SK-N-SH (cell line): ENCODE measurements around the gene NOS2. TPM values are rescaled to one million over a fixed set of nuclear protein-coding genes. Genes with fewer than 3 reads are reported as not detected.
"Not testable (repeated sequence)": the region's sequence is repeated elsewhere in the genome, so short reads cannot be mapped to it uniquely, and the experiment has no call there.

Experiments used
- CTCF ChIA-PET: fragments of 300-600, 350-600 bp; formaldehyde crosslinking; extraction: SDS; loops from one replicate; lab custom pipeline; 2021; lab: Yijun Ruan, JAX
- POLR2A ChIA-PET: fragments of 350-600 bp; sonication (Branson Sonifier 250); formaldehyde crosslinking; extraction: SDS; loops from one replicate; lab custom pipeline; 2020; ENCODE audit warnings: antibody characterized with exemption, inconsistent platforms; lab: Yijun Ruan, JAX
- DNase-seq: peaks from one replicate; pipeline ENCODE4 v3.0.0; 2012
- H2AFZ ChIP-seq: fragments of 200-600 bp; sonication (generic); 2 replicates; pipeline ENCODE4 v1.8.1; 2016; ENCODE audit warnings: antibody characterized with exemption, mild to moderate bottlenecking, low read depth
- H3F3A ChIP-seq: fragments of 200-600 bp; sonication (generic); replicated peaks from 2 replicates; pipeline ENCODE3; 2016; ENCODE audit warnings: antibody characterized with exemption, mild to moderate bottlenecking; ENCODE audit not compliant: insufficient read depth
- H3K27ac ChIP-seq, 2 experiments: fragments of 200-500 bp in 1 of 2; fragments of 200-600 bp in 1 of 2; sonication (Bioruptor generic) in 1 of 2; sonication (generic), shearing (Covaris generic) in 1 of 2; 2 replicates each; pipeline versions ENCODE4 v1.5.1 to v1.6.1; 2014 to 2016; ENCODE audit warnings: low read depth in 2 of 2, inconsistent platforms in 1 of 2, low read length in 1 of 2, mild to moderate bottlenecking in 1 of 2, mixed read lengths in 1 of 2
- H3K27me3 ChIP-seq: fragments of 200-600 bp; sonication (generic), shearing (Covaris generic); 2 replicates; pipeline ENCODE4 v1.6.1; 2016; ENCODE audit warnings: mixed run types; ENCODE audit not compliant: insufficient read depth
- H3K36me3 ChIP-seq, 2 experiments: fragments of 200-500 bp in 1 of 2; fragments of 200-600 bp in 1 of 2; sonication (Bioruptor generic) in 1 of 2; sonication (generic) in 1 of 2; replicated peaks in 1 of 2; 2 replicates each; pipeline versions ENCODE3 to v1.5.1; 2014 to 2016; ENCODE audit warnings: low read length in 1 of 2, mild to moderate bottlenecking in 1 of 2; ENCODE audit not compliant: insufficient read depth in 2 of 2, control insufficient read depth in 1 of 2
- H3K4me1 ChIP-seq, 2 experiments: fragments of 200-500 bp in 1 of 2; fragments of 200-600 bp in 1 of 2; sonication (Bioruptor generic) in 1 of 2; sonication (generic), shearing (Covaris generic) in 1 of 2; 2 replicates each; pipeline versions ENCODE4 v1.5.1 to v1.6.1; 2014 to 2016; ENCODE audit warnings: low read depth in 1 of 2, low read length in 1 of 2, mixed run types in 1 of 2; ENCODE audit not compliant: insufficient read depth in 2 of 2, control insufficient read depth in 1 of 2
- H3K4me2 ChIP-seq: fragments of 200-600 bp; sonication (generic), shearing (Covaris generic); 2 replicates; pipeline ENCODE4 v1.6.1; 2017; ENCODE audit warnings: mixed run types
- H3K4me3 ChIP-seq, 2 experiments: fragments of 200-500 bp in 1 of 2; fragments of 200-600 bp in 1 of 2; sonication (Bioruptor generic) in 1 of 2; sonication (generic), shearing (Covaris generic) in 1 of 2; 2 replicates each; pipeline versions ENCODE4 v1.5.1 to v1.8.1; 2014 to 2016; ENCODE audit warnings: low read depth in 2 of 2, inconsistent platforms in 1 of 2, low read length in 1 of 2, mild to moderate bottlenecking in 1 of 2, mixed read lengths in 1 of 2, moderate library complexity in 1 of 2
- H3K79me2 ChIP-seq: fragments of 200-600 bp; sonication (generic); 2 replicates; pipeline ENCODE4 v1.8.1; 2017; ENCODE audit warnings: mild to moderate bottlenecking; ENCODE audit not compliant: insufficient read depth
- H3K9ac ChIP-seq: fragments of 200-600 bp; sonication (generic); 2 replicates; pipeline ENCODE4 v1.6.1; 2017; ENCODE audit warnings: mixed run types
- H3K9me2 ChIP-seq: fragments of 200-600 bp; sonication (generic); 2 replicates; pipeline ENCODE4 v1.6.1; 2017; ENCODE audit warnings: mixed run types
- H3K9me3 ChIP-seq: fragments of 200-600 bp; sonication (generic); 2 replicates; pipeline ENCODE4 v1.6.1; 2017; ENCODE audit warnings: mixed run types, mild to moderate bottlenecking, moderate library complexity
- H4K20me1 ChIP-seq: fragments of 200-600 bp; sonication (generic); 2 replicates; pipeline ENCODE4 v1.6.1; 2017; ENCODE audit warnings: mild to moderate bottlenecking, mixed run types; ENCODE audit not compliant: insufficient read depth
- CTCF ChIP-seq: fragments of 200-600 bp; sonication (generic); IDR thresholded peaks from 2 replicates; pipeline ENCODE4 v1.6.1; 2017; ENCODE audit warnings: antibody characterized with exemption, mild to moderate bottlenecking, moderate library complexity
- GABPA ChIP-seq: IDR thresholded peaks from 2 replicates; pipeline ENCODE4 v1.4.0; 2012; ENCODE audit warnings: low read depth, mild to moderate bottlenecking
- MXI1 ChIP-seq: IDR thresholded peaks from 2 replicates; pipeline ENCODE4 v1.6.1; 2012; ENCODE audit warnings: mild to moderate bottlenecking, low read depth, low read length, improper control_type of control experiment
- NFIC ChIP-seq: IDR thresholded peaks from 2 replicates; pipeline ENCODE4 v1.4.0; 2012; ENCODE audit warnings: borderline replicate concordance
- REST ChIP-seq: IDR thresholded peaks from 2 replicates; pipeline ENCODE4 v1.6.1; 2012; ENCODE audit warnings: mild to moderate bottlenecking, low read depth, low read length, moderate library complexity
- RXRA ChIP-seq: IDR thresholded peaks from 2 replicates; pipeline ENCODE4 v1.4.0; 2012; ENCODE audit warnings: low read depth, mild to moderate bottlenecking, borderline replicate concordance
- SIN3A ChIP-seq: IDR thresholded peaks from 2 replicates; pipeline ENCODE4 v1.6.1; 2012; ENCODE audit warnings: low read depth, mild to moderate bottlenecking, low read length, moderate library complexity, borderline replicate concordance
- SMC3 ChIP-seq: IDR thresholded peaks from 2 replicates; pipeline ENCODE4 v1.6.1; 2012; ENCODE audit warnings: low read depth, low read length, improper control_type of control experiment
- TCF12 ChIP-seq: IDR thresholded peaks from 2 replicates; pipeline ENCODE4 v1.4.0; 2012
- YY1 ChIP-seq: IDR thresholded peaks from 2 replicates; pipeline ENCODE4 v1.4.0; 2012; ENCODE audit warnings: low read depth, mild to moderate bottlenecking
- WGBS: methylation state at CpG from one replicate; pipeline ENCODE4 v1.1.6; 2017; ENCODE audit warnings: low lambda C conversion rate; 5-methylcytosine and 5-hydroxymethylcytosine counted together
- polyA plus RNA-seq, 3 experiments: library from polyadenylated mRNA; depleted of rRNA; stranded (reverse); fragments of >200 nt; gene quantifications; 2 replicates each; pipeline ENCODE4 v1.2.3, GENCODE V29; 2012

Gene NOS2
- polyA plus RNA-seq, 1 of the 3 experiments (the other 2 are of a cell fraction), result not detected

- H4K20me1 ChIP-seq, result no peaks in the 10 kb centered on the region
- no peak overlapping the region for H3K4me3 ChIP-seq
- H3K9ac ChIP-seq, result no peak overlapping the region
- no peaks in the 10 kb centered on the region for H3F3A ChIP-seq
- no peaks in the 10 kb centered on the region for H3K9me3 ChIP-seq
- TF ChIP-seq SMC3 (no peak), NFIC (no peak), RXRA (no peak), CTCF (no peak), YY1 (no peak), MXI1 (no peak), TCF12 (no peak), REST (no peak), SIN3A (no peak), GABPA (no peak)
- no peaks in the 10 kb centered on the region for H3K9me2 ChIP-seq
- peaks cover 15% of the 10 kb centered on the region for H3K27me3 ChIP-seq
- ChIA-PET POLR2A (no interaction called here), CTCF (interaction anchor here (1.7 to 3.6 kb wide), 3 partner anchors 31 to 194 kb away, joined by 6 to 19 read pairs (median 18); no protein-coding TSS in a partner anchor)
- H2AFZ ChIP-seq, result no peak overlapping the region
- H3K79me2 ChIP-seq, result no peaks in the 10 kb centered on the region
- no peaks in the 10 kb centered on the region for H3K36me3 ChIP-seq
- H3K4me1 ChIP-seq, result no peaks in the 10 kb centered on the region
- no peak overlapping the region for H3K4me2 ChIP-seq
- no peak for DNase-seq
- WGBS, result 24% methylated on average over 3 of the region's 3 CpGs
- H3K27ac ChIP-seq, result no peak overlapping the region
These were observed 48.6 kb upstream of the NOS2 start for GRCh38 chr17:27848931-27849330.

GRCh38 chr17:27846808-27847307 is 46.5 kb upstream of the NOS2 start:
- H4K20me1 ChIP-seq, H3K4me1 ChIP-seq, H3K9me3 ChIP-seq, H3K79me2 ChIP-seq, H3K9ac ChIP-seq, H3K36me3 ChIP-seq, DNase-seq, H3K27me3 ChIP-seq, H3F3A ChIP-seq, POLR2A ChIA-PET, H3K9me2 ChIP-seq, H2AFZ ChIP-seq, H3K4me2 ChIP-seq, H3K4me3 ChIP-seq, H3K27ac ChIP-seq: not testable (repeated sequence)
- CTCF ChIA-PET, result interaction anchor here (2.3 to 3.6 kb wide), 2 partner anchors 33 to 42 kb away, joined by 12 to 19 read pairs; no protein-coding TSS in a partner anchor
- 67% methylated on average over 11 of the region's 11 CpGs for WGBS
